Adrenal gland (tissue), 12 donors: ENCODE data around the gene CDH4. TPM values are rescaled to one million over a fixed set of nuclear protein-coding genes. Genes with fewer than 3 reads are reported as not detected.

Experiments used
- DNase-seq, 7 donors: peaks; one replicate each; pipeline ENCODE4 v3.0.0-alpha.2; 2019 to 2020
- H3K27ac ChIP-seq, 5 donors: fragments of 200-600 bp; sonication (generic) in 4 of 5; 1 replicate in 3 of 5; 2 replicates in 2 of 5; pipeline versions ENCODE4 v1.5.1 to v1.8.0; 2016 to 2020; ENCODE audit warnings: mild to moderate bottlenecking in 1 of 5
- H3K27me3 ChIP-seq: fragments of 200-600 bp; 2 replicates; pipeline ENCODE4 v1.8.0; 2021
- H3K36me3 ChIP-seq, 2 donors: fragments of 200-600 bp; replicated peaks in 1 of 2; 1 replicate in 1 of 2; 2 replicates in 1 of 2; pipeline versions ENCODE4 v1.5.1 to v1.8.0; 2018 to 2022
- H3K4me1 ChIP-seq, 2 donors: fragments of 200-600 bp; replicated peaks in 1 of 2; 1 replicate in 1 of 2; 2 replicates in 1 of 2; pipeline versions ENCODE4 v1.5.1 to v1.8.0; 2018 to 2021
- H3K4me3 ChIP-seq, 4 donors: fragments of 200-600 bp; sonication (generic) in 3 of 4; one replicate each; pipeline ENCODE4 v1.5.1; 2016 to 2018
- H3K9me3 ChIP-seq, 3 donors: fragments of 200-600 bp; sonication (generic) in 1 of 3; replicated peaks in 1 of 3; 1 replicate in 2 of 3; 2 replicates in 1 of 3; pipeline versions ENCODE4 v1.5.1 to v1.8.0; 2016 to 2021
- CTCF ChIP-seq, 6 experiments: fragments of 450-650 bp in 4 of 6; fragments of 200-600 bp in 2 of 6; sonication (generic) in 1 of 6; IDR thresholded peaks; 1 replicate in 5 of 6; 2 replicates in 1 of 6; pipeline versions ENCODE4 v1.5.1 to v1.8.0; 2016 to 2021; ENCODE audit warnings: antibody characterized with exemption in 6 of 6, mild to moderate bottlenecking in 2 of 6, moderate library complexity in 1 of 6
- POLR2A ChIP-seq, 2 donors: fragments of 450-650 bp; IDR thresholded peaks; one replicate each; pipeline ENCODE4 v1.6.1; 2017; ENCODE audit warnings: antibody characterized with exemption in 2 of 2, mild to moderate bottlenecking in 2 of 2, moderate library complexity in 1 of 2
- WGBS, 4 donors: extraction: QIAGEN DNeasy Blood & Tissue Kit in 2 of 4; methylation state at CpG; one replicate each; pipeline versions ENCODE4 v1.1.5 to v1.1.7; 2013 to 2017; 5-methylcytosine and 5-hydroxymethylcytosine counted together
- intact Hi-C, 2 donors: fragments of 100-400 bp; cut with DNase I; formaldehyde crosslinking; loops; one replicate each; pipeline versions ENCODE4 v1.14.1 to v1.15.0; 2022 to 2023
- polyA plus RNA-seq, 3 donors: library from polyadenylated mRNA; stranded (reverse); fragments of 200-250 nt in 2 of 3; fragments of 350-450 nt in 1 of 3; fragmentation: Illumina TruSeq in 1 of 3; extraction: RNeasy Lipid Tissue Mini Kit (QIAGEN cat#74804) in 1 of 3; gene quantifications; one replicate each; pipeline ENCODE4 v1.2.3, GENCODE V29; 2013 to 2014
- total RNA-seq, 9 donors: library from RNA; depleted of rRNA in 4 of 9; stranded (reverse); fragments of >200 nt in 4 of 9; fragments of 120-200 nt in 1 of 9; fragmentation: NEBNext Ultra II Directional in 1 of 9; extraction: Animal tissue kit (Norgen Biotek cat#: 25700) in 1 of 9; gene quantifications; one replicate each; pipeline versions ENCODE4 v1.1.0 to v1.2.4, GENCODE V29; 2013 to 2023
- donor health status: healthy with polysubstance abuse.
- donor health status: Bipolar disorder and iron deficiency.
- donor health status: DM: yes; HTN: yes; CAD: no.
- donor health status: DM: no; HTN: no; CAD: no.
- donor health status: DM: no; HTN: no; CAD: no.
- donor health status: DM: yes; HTN: yes; CAD: no.

The CDH4 gene
- total and polyA plus RNA-seq, 12 donors, result 0.08 to 0.53 (median 0.20) TPM; not detected in 3

DNA sequence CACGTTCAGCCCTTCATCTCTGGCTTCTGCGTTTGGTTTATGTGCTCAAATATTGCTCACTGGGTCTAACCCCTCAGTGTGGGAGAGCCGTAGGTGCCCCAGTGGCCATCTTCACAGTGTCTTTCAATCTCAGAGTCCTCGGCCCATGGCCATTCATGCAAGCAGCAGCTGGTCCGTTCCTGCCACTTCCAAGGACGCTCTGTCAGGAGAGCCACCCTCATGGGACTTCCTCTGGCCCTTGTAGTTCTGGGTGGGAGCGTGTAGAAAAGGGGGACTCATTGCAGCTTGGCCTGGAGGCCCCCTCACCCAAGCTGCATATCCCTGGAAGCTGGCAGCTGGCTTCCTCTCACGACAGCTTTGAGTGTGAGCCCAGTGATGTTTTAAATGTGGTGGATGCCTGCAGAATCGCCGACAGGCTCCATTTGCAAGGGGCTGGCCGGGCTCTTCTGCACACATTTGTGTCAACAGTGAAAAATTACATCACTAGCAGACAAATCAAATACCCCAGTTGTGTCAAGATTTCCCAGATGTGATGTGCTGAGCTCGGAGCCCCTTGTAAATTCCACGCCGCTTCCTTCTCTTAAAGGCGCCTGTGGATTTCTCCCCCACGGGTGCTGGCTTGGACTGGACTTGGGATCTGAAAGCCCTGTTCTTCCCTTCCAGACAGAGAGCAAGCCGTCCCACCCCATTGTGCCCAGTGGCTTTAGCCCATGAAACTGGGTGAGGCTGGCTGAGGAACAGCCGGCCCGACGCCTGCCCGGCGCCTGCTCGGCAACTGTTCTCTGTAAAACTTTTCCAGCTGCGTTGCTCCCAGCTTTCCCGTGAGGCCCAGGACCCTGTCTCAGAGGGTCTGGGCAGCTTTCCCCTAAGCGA is 453.6 kb downstream of the CDH4 start:
- H3K36me3 ChIP-seq, result no peaks in the 10 kb centered on the region
- no peak for DNase-seq
- intact Hi-C loops, result no loop called here
- H3K4me3 ChIP-seq, result no peak overlapping the region
- H3K4me1 ChIP-seq, result no peaks in the 10 kb centered on the region
- no peak for TF ChIP-seq CTCF (IDR thresholded peaks at IDR 0.05)
- no peak overlapping the region for H3K27ac ChIP-seq
- H3K9me3 ChIP-seq, result no peaks in the 10 kb centered on the region
- H3K27me3 ChIP-seq, result no peaks in the 10 kb centered on the region
- 55 to 66% (median 63%) methylated on average over 12 to 26 of the region's 26 CpGs for WGBS, 4 donors

GRCh38 chr20:61706259-61706961 is 454.3 kb downstream of the CDH4 start:
- H3K36me3 ChIP-seq, result no peaks in the 10 kb centered on the region
- TF ChIP-seq CTCF (IDR thresholded peaks at IDR 0.05) (no peak), POLR2A (IDR thresholded peaks at IDR 0.05) (no peak)
- H3K4me3 ChIP-seq, result no peak overlapping the region
- no peak for DNase-seq
- no peaks in the 10 kb centered on the region for H3K9me3 ChIP-seq
- 81 to 86% (median 82%) methylated on average over 17 to 29 of the region's 29 CpGs for WGBS, 4 donors
- intact Hi-C loops, result no loop called here
- no peaks in the 10 kb centered on the region for H3K27me3 ChIP-seq
- H3K4me1 ChIP-seq, result no peaks in the 10 kb centered on the region
- no peak overlapping the region for H3K27ac ChIP-seq

GRCh38 chr20:61708891-61709290 is 456.8 kb downstream of the CDH4 start:
- intact Hi-C loops, result no loop called here
- Histone ChIP-seq H3K27ac (no peak overlapping the region), H3K27me3 (no peaks in the 10 kb centered on the region), H3K4me3 (no peak overlapping the region), H3K9me3 (no peaks in the 10 kb centered on the region), H3K36me3 (no peaks in the 10 kb centered on the region), H3K4me1 (no peaks in the 10 kb centered on the region)
- TF ChIP-seq POLR2A (IDR thresholded peaks at IDR 0.05) (no peak), CTCF (IDR thresholded peaks at IDR 0.05) (no peak)
- DNase-seq, result no peak
- WGBS, 4 donors, result 69 to 88% (median 85%) methylated on average over 6 to 11 of the region's 11 CpGs

DNA sequence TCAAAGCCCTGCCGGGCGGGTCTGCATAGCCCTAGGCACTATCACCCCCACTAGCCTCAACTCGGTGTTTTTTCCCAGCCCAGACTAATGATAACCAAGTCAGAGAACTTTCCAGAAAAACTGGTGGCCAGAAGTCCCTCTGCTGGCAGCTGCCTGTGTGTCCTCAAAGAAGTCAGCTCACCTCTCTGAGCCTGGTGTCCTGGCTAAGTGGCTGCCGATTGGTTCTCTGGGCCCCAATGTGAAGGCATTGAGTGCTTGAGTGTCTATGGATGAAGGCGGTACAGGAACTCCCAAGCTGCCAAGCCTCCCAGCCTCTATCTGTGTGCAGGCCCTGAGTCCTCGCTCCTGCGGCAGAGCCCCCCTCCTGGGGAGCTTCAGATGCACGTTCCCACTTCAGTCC is 458.0 kb downstream of the CDH4 start:
- TF ChIP-seq POLR2A (IDR thresholded peaks at IDR 0.05) (no peak), CTCF (IDR thresholded peaks at IDR 0.05) (no peak)
- no peaks in the 10 kb centered on the region for H3K36me3 ChIP-seq
- no peaks in the 10 kb centered on the region for H3K27me3 ChIP-seq
- H3K9me3 ChIP-seq, result no peaks in the 10 kb centered on the region
- intact Hi-C loops, result no loop called here
- H3K4me3 ChIP-seq, result no peak overlapping the region
- no peak overlapping the region for H3K27ac ChIP-seq
- DNase-seq, result no peak
- 72 to 90% (median 78%) methylated on average over 4 to 8 of the region's 8 CpGs for WGBS, 4 donors
- no peaks in the 10 kb centered on the region for H3K4me1 ChIP-seq
